ENCODE results near the gene FITM1.

FITM1 gene

DNA sequence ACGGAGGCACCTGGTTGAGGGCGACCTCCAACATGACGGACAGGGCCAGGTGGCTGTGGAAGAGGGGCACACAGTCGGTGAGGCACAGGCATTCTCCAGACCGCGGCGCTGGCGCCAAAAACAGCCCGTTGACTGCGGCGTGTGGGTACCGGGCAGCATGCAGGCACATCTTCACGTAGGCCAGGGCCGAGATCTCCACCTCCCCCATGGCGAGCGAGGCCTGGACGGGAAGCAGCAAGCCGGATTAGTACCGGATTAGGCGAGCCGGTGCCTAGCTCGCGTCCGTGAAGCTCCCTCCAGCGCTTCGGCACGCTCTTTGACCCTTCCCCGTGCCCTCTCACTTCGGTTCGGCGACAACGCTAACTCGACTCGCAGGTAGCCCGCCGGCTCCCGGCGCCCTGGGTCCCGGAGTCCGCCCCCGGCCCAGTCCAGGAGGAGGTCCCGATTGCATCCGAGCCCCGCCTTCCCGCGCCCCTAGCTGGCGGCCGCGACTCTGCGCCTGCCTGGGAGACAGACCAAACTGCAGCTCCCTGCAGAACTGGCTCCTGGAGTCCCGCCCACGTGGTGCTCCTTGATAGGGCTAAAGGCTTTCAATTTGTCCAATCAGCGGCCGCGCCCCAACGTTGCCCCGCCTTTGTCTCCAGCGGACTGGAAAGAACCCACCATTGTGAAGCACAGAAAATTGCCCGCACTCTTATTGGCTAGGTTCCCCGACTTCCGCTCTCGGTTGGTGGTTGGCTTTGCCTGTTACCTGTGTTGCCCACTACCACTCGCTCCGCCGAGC, 10.8 kb downstream of the FITM1 start, which contains the start of gene EMC9:
Gene EMC9 (minus strand): TSS at position 495 of the 784 bp plus-strand sequence. CDS start 287 bp downstream, at position 208.
- DNase-seq, result peak; percentile 99

- DNase-seq, result no peak
These were observed 13.1 kb downstream of the FITM1 start for GRCh38 chr14:24143511-24143910.

DNA sequence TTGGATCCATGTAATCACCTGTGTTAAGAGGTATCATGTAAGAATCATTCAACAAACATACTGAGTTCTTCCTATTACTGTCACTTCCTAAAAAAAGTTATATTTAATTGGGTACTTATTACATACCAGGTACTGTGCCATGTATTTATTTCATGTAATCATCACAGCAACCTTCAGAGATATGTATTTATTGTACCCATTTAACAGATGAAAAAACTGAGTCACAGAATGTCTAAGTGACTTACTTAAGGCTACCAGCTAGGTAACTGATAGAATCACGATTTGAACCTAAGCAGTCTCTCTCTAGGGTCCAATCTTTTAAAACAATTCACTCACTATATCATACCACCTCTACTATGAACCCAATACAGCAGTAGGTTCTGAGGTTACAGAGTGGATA, 14.0 kb downstream of the FITM1 start:
- no peak for DNase-seq

DNA sequence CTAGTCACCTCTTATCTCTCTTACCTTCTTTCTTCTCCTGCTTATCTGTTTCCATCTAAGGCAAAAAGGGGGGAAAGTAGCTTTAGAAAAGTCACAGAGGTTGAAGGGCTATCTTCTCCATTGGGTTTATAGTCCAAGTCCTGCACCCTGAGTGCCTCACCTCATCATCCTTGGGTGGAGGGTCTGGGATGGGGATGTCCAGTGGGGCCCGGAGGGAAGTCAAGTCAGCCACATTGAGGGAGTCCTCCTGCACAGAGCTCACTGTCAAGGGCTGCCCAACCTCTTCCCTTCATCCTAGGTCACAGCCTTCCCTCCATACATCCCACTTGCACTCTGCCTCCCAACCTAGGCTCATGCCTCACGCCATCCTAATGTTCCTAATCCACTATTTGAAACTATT, 14.8 kb downstream of the FITM1 start:
- no peak for DNase-seq

DNA sequence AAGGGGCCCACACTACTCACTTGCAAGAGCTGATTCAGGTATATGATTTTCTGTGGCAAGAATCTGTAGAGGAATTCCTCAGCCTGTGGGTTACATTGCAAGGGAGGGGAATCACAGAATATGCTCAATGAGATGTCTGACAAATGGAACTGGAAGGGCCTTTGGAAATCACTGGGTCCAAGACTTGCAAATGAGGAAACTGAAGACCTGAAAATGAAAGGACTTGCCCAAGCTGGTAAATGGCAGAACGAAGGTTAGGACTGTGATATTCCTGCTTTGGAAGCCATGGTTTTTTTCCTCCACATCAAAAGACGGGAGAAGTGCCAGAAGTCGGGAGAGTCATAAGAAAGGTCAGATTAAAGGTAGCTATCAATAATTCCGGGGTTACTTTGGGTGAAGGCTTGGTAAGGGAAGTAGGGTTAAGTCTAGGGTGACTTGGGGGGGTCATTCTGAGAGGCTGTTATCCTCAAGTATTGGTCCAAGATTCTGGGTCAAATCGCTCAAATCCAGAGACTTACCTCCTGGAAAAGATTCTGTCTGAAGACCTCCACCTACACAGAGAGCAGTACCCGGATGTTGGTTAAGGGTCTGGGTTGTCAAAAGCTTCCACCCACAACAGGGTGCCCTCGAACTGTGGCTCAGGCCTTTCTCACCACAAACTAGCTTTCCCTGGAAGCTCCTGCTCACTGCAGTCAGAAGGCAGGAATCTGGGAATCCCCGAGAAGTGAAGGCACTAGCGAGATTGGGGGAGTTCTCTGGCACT, 15.4 kb downstream of the FITM1 start:
- DNase-seq, result no peak

GRCh38 chr14:24146453-24146977, 16.1 kb downstream of the FITM1 start, which contains the start of gene PSME2:
PSME2 (minus strand) TSS chr14:24146610; CDS start chr14:24146581, 29 bp downstream.
- peak; percentile 92 for DNase-seq

DNA sequence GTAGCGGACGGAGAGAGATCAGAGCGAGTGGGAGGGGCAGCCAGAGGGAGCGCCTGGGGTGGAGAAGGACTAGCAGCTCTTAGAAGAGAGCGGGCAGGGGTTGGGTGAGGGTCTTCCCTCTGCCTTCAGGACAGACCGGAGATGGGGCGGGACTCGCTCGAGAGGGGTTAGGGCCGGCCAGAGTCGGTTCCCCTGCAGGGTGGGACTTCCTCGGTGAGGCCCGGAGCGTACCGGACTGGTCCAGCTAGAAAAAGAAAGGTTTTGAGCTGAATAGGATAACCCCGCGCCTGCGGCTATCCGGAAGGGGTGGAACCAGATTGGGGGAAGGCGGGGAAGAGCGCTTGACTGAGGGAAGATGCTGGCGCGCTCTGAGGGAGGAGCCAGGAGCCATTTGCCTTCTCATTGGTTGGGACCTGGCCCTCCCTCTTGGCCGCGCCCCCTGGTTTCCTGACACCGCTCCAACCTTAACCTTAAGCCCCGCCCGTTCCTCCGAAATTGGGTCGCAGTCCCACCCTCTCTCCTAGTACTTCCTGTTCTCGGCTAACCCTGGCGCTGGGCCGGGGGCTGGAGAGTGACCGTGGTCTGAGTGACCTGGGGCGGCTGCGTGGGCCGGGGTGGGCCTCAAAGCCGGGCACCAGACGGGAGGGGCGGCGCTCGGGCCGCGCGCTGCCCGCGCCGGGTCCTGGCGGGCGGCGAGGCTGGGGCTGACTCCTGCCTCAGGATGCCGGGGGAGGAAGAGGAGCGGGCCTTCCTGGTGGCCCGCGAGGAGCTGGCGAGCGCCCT, 16.7 kb downstream of the FITM1 start, which contains the start of gene RNF31:
Gene RNF31 (plus strand): TSS at position 521 of the 783 bp plus-strand sequence. CDS start 201 bp downstream, at position 722.
- peak; percentile 97 for DNase-seq

DNA sequence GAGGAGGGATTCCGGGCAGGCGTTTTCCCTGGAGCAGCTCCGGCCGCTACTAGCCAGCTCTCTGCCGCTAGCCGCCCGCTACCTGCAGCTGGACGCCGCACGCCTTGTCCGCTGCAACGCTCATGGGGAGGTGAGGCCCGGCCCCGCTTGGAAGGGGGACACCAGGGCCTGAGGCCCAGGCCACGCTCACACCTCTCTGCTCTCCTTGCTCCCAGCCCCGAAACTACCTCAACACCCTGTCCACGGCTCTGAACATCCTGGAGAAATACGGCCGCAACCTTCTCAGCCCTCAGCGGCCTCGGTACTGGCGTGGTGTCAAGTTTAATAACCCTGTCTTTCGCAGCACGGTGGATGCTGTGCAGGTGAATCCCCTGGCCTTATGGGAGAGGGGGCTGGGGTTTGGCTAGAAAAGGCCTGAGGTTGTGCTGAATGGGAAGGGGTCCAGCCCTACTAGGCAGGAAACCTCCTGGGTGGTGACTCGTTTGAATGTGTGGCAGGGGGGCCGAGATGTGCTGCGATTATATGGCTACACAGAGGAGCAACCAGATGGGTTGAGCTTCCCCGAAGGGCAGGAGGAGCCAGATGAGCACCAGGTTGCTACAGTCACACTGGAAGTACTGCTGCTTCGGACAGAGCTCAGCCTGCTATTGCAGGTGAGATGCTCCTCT, 17.4 kb downstream of the FITM1 start:
- no peak for DNase-seq

DNA sequence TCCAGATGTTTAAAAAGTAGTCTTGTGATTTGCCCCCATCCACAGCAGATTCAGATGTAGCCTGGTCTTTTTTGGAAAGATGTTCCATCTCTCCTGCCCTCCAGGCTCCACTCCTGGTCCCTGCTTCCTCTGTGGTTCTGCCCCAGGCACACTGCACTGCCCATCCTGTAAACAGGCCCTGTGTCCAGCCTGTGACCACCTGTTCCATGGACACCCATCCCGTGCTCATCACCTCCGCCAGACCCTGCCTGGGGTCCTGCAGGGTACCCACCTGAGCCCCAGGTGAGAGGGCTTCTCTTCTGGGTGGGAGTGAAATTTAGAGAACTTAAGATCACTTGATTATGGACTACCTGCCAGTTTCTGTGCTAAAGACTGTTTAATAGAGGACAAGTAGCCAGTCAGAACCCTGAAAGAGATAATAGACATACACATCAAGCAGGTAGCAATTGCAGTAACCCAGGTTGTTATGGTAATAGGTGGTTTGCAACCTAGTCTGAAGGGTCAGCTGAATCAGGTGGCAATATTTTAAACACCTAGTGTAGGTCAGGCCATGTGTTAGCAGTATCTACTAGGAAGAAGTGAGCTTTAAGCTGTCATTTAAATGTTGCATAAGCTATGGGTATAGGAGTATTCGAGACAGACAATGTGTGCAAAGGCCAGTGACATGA, 19.0 kb downstream of the FITM1 start:
- no peak for DNase-seq

GRCh38 chr14:24150061-24150460, 19.6 kb downstream of the FITM1 start:
- DNase-seq, result no peak

DNA sequence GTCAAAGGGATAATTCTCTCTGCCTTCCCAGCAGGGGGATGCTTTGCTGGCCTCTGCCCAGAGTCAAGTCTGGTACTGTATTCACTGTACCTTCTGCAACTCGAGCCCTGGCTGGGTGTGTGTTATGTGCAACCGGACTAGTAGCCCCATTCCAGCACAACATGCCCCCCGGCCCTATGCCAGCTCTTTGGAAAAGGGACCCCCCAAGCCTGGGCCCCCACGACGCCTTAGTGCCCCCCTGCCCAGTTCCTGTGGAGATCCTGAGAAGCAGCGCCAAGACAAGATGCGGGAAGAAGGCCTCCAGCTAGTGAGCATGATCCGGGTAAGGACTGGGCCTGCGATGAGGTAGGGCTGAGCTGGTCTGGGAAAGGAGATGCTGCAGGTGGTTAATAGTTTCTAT, 20.1 kb downstream of the FITM1 start:
- no peak for DNase-seq

- no peak for DNase-seq
These were observed 20.5 kb downstream of the FITM1 start for GRCh38 chr14:24150993-24151392.

GRCh38 chr14:24151404-24152080, 21.1 kb downstream of the FITM1 start:
- no peak for DNase-seq

DNA sequence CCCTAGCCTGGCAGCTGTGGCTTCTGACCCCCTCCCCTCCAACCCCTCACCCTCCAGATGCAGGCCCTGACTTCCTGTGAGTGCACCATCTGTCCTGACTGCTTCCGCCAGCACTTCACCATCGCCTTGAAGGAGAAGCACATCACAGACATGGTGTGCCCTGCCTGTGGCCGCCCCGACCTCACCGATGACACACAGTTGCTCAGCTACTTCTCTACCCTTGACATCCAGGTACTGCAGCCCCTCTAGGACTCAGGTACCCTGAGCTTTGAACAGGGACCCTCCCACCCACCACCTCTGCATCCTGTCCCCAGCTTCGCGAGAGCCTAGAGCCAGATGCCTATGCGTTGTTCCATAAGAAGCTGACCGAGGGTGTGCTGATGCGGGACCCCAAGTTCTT, 24.6 kb downstream of the FITM1 start:
- no peak for DNase-seq

GRCh38 chr14:24156840-24157239, 26.4 kb downstream of the FITM1 start:
- no peak for DNase-seq

GRCh38 chr14:24157331-24157730, 26.9 kb downstream of the FITM1 start:
- no peak for DNase-seq

DNA sequence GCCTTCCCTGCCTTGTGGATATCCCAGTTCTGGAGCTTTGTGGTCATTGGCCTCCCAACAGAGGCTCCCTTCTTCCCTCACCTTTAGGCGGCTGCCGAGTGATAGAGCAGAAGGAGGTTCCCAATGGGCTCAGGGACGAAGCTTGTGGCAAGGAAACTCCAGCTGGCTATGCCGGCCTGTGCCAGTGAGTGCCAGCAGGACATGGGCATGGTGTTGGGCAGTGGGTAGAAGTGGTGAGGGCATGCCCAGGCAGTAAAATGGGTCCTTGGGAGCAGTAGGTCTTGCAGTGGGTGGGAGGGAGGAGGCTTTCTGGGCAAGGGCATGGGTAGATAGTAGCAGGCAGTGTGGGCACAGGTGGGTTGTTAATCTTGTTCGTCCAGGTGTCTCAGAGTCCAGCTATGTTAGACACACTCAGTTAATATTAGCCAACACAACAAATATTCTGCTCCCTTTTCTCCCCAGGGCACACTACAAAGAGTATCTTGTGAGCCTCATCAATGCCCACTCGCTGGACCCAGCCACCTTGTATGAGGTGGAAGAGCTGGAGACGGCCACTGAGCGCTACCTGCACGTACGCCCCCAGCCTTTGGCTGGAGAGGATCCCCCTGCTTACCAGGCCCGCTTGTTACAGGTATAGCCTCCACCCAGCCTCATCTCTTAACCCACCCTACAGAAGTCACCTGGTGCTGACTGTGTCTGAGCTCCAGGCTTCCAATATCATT, 29.5 kb downstream of the FITM1 start:
- no peak for DNase-seq

DNA sequence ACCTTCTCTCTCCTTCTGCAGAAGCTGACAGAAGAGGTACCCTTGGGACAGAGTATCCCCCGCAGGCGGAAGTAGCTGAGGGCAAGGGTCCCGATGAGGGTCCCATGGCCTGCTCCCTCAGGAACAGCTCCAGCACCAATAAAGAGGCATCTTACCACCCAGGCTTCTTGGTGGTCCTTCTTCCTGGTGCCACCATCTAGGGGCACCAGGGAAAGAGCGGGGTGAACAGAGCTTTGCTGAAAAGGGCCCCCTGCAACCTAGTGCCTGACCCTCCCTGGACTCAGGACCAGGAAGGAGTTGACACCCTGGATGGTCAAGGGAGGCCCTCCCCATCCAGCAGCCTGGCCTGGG, 30.0 kb downstream of the FITM1 start:
- DNase-seq, result no peak

- DNase-seq, result peak; percentile 96
These were observed 30.7 kb downstream of the FITM1 start, which contains the start of gene IRF9 for GRCh38 chr14:24160850-24161804. IRF9 (plus strand) TSS chr14:24161265; CDS start chr14:24162145, 880 bp downstream.

Data from CD4-positive, alpha-beta T cell treated with Interferon gamma for 1 hour (primary cell).